D721Med (cell line): ENCODE results near the gene FAM181A.
A peak's percentile ranks its signal among the peaks of the same experiment; 100 is the strongest.

ENCODE experiments used
- DNase-seq: peaks from one replicate; pipeline ENCODE4 v3.0.0; 2011; ENCODE audit warnings: low spot score; ENCODE audit not compliant: insufficient read length
- FAIRE-seq: peaks from 2 replicates; lab custom pipeline; 2011; peaks lifted over from hg19 to GRCh38; lab: Jason Lieb, UNC
- CTCF ChIP-seq: IDR thresholded peaks from 2 replicates; pipeline ENCODE4 v1.5.1; 2012; ENCODE audit warnings: mild to moderate bottlenecking, control low read depth; ENCODE audit not compliant: insufficient read depth; ENCODE audit errors: missing control alignments

Gene FAM181A

DNA sequence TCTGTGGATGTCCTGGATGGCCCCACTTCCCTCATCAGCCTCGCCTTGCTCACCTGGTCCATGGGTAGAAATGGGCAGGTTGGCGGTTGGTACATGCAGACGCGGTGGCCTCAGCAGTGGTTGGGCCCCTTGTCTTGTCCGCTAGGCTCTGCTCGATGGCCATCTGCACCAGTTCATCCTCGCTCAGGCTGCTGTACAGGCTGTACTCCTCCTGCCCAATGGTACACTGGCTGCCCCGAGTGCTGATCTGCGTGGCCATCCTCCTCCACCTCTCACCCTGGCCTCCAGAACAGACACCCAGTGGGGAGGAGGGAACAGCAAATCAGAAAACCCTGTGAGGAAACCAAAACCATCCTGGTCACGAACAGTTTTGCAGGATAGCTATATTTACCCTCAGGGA lies 37.1 kb downstream of the FAM181A start:
- no peak for TF ChIP-seq CTCF
- FAIRE-seq: no peak

GRCh38 chr14:93964820-93965286 lies 37.7 kb downstream of the FAM181A start:
- no peak for TF ChIP-seq CTCF
- FAIRE-seq (no peak), DNase-seq (no peak)

More for the DNA sequence above, 37.1 kb downstream of the FAM181A start:
- DNase-seq: no peak

DNA sequence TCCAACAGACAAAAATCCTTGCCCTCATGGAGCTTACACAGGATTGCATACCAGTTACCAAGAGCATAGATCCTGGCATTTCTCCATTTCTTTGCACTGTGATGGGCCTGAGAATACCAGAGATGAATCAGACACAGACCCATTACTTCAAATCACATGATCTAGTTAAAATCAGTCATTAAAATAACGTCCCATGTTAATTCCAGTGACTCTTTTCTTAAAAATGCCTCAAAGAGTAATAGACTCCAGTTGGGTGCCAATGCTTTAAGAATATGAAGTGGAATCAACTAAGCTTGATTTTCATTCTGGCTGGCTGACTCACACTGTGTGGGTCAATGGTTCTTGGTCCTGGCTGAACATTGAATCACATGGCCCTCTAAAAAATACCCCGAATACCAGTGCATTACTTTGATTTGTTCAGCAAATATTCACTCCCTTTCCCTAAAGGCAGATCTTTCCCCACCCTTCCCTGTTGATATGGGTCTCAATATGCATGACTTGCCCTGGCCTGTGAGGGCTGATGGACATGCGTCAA lies 38.2 kb downstream of the FAM181A start:
- DNase-seq (no peak), FAIRE-seq (no peak)
- TF ChIP-seq CTCF: no peak

DNA sequence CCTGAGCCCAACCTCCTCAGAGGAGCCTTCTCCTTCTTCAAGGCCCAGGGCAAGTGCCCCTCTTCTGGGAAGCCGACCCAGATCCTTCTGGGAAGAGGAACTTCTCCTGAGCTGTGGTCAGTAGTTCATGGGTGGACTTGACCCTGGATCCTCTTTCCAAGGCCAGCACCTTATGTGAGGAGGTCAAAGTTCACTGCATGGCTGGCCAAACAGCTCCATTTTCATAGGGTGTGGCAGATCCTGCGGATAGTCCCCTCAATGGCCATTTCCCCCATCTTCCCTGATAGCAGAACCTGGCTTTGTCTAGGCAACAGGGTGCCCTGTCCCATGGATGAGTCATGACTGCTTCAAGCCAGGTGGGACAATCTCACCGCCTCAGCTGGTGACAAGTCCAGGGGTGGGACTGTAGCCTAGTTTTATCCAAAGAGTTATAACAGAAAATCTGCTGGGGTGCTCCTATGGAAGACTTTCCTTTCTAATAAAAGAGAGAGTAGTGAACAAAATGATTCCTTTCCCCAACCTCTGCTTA lies 38.9 kb downstream of the FAM181A start:
- DNase-seq (no peak), FAIRE-seq (no peak)
- no peak for TF ChIP-seq CTCF

DNA sequence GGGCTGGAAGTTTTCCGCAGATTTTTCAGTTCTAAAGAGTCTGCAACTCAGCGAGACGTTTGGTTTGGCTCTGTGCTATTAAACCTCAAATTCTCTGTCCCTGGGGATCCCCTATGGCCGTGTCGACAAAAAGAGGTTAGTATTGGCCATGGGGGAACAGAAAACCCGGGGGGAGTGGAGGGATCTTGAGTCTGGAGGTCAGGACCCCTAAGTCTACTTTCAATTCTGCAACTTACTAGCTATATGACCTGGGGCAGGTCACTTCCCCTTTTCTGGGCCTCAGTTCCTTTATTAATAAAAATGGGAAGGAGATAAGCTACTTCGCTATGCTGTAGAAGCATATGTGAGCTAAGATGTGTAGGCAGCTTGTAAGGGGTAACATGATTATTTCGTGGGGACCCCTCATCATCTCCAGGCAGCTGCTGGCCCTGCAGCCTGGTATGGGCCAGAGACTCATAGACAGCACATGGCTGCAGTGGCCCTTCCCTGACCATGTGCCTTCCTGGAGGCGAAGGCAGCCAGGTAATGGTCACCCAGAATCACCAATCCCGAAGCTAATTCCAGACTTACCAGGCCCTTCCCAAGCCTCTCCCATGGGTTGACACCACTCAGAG lies 40.6 kb downstream of the FAM181A start:
- DNase-seq (no peak), FAIRE-seq (no peak)
- no peak for TF ChIP-seq CTCF

GRCh38 chr14:93969082-93969828 lies 42.1 kb downstream of the FAM181A start:
- DNase-seq (no peak), FAIRE-seq (no peak)
- no peak for TF ChIP-seq CTCF

GRCh38 chr14:93970585-93970964 lies 43.4 kb downstream of the FAM181A start:
- FAIRE-seq (no peak), DNase-seq (no peak)
- TF ChIP-seq CTCF: peak; percentile 4
